ENCODE measurements around the gene UMODL1. TPM values are rescaled to one million over a fixed set of nuclear protein-coding genes. Genes with fewer than 3 reads are reported as not detected.

The UMODL1 gene
- total and polyA plus RNA-seq, 2 experiments from 2014 or later, result 0.15 to 0.47 TPM

DNA sequence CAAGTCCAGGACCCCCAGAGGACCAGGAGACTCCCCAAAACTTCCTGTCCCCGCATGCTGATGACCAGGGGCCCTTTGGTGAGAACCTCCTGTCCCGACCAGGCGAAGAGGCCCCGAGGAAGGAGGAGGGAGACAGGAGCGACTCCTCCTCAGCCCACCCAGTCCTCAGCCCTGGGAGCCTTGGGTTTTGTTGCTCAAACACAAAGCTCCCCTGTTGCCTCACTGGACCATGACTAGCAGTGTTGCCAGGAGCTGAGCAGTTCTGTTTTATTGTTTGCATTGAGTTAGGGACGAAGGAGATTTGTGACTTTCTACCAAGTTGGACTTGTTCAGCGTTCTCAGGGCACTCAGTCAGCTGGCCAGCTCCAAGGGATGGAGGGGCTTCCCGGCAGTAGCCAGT, 10.0 kb downstream of the UMODL1 start:
- peaks cover 3% of the 10 kb centered on the region for H3K4me1 ChIP-seq (ENCODE audit: insufficient read depth)

DNA sequence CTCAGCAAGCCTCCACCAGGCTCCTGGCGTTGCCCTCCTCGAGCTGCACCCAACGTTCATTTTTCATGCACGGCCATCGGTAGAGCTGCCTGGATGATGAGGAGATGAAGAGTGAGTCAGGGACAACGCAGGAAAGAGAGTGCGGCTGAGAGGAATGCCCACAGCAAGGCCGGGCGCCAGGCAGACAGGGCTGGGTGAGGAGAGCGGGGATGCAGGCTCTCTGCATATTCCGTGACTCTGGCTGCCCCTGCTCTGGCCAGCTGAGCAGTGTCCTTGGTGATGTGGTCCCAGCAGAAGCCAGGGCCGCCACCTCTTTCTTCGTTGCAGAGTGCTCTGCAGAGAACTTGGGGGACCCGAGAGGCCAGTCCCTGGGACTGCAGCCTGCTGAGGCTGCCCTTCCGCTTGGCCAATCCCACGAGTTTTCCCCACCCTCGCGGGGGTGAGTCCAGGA, 10.8 kb downstream of the UMODL1 start:
- no peaks in the 10 kb centered on the region for H3K9me3 ChIP-seq (ENCODE audit: low read depth)

More for the DNA sequence above, 10.0 kb downstream of the UMODL1 start:
- no peak overlapping the region for H3K4me2 ChIP-seq
- H3K79me2 ChIP-seq, result no peaks in the 10 kb centered on the region
- H4K20me1 ChIP-seq (ENCODE audit: insufficient read depth, poor library complexity, severe bottlenecking), result no peaks in the 10 kb centered on the region
- peak overlapping the region; percentile 67 for H3K27ac ChIP-seq
- TF ChIP-seq CTCF (IDR thresholded peaks at IDR 0.05; ENCODE audit: poor library complexity) (no peak), EZH2 (IDR thresholded peaks at IDR 0.05; ENCODE audit: borderline replicate concordance) (no peak), EZH2phosphoT487 (IDR thresholded peaks at IDR 0.05; ENCODE audit: low read depth, severe bottlenecking, unreplicated experiment) (no peak)
- whole genome bisulfite sequencing (ENCODE audit: low lambda C conversion rate, missing lambda C conversion rate), result 66% methylated on average over 8 of the region's 8 CpGs
- peak; percentile 51 for DNase-seq (ENCODE audit: low spot score)
- no peaks in the 10 kb centered on the region for H3K9me3 ChIP-seq (ENCODE audit: low read depth)
- H2AFZ ChIP-seq, result no peak overlapping the region
- H3K4me3 ChIP-seq, result no peak overlapping the region
- H3K27me3 ChIP-seq, result no peaks in the 10 kb centered on the region
- H3K9me2 ChIP-seq (replicated peaks; ENCODE audit: insufficient read depth), result no peaks in the 10 kb centered on the region
- no peaks in the 10 kb centered on the region for H3K36me3 ChIP-seq (replicated peaks; ENCODE audit: insufficient read depth, low read depth)

DNA sequence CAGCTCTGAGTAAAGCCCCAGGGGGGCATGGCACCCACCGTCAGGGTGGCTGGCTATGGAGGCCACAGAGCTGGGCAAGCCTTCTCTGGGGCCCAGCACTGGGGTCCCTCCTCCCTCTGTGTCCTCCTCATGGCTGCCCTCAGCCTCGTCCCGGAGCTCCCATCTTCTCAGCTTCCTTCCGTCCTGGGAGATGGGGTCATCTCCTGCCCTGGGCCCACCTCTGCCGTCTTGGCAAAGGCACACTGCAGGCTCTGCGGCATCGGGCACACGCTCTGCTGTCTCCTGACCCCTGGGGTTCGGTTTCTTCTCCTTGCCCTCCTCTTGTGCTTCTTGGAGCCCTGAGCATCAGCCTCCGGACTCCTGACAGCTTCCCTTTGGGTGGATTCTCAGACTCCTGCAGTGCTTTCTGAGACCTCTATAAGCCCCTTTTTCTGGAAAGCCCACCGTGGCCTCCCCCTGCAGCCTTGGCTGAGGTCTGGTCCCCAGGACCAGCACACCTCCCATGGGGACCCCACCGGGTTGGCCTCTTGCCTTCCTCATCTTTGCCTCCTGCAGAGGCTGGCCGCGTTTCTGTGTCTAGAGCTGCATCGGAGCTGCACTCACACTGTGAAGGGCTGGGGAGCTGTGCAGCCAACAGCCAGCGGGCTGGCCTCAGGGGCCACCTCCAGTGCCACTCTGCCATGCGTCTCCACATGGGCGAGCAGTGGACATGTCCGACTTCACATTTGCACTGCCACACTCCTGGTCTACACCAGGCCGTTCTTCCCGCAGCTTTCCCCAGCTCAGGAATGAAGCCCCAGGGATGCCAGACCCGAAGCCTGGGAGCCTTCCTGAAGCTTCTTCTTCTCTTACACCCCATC, 11.6 kb downstream of the UMODL1 start:
- TF ChIP-seq EZH2 (IDR thresholded peaks at IDR 0.05; ENCODE audit: borderline replicate concordance) (no peak), EZH2phosphoT487 (IDR thresholded peaks at IDR 0.05; ENCODE audit: low read depth, severe bottlenecking, unreplicated experiment) (no peak), CTCF (IDR thresholded peaks at IDR 0.05; ENCODE audit: poor library complexity) (no peak)

More for the DNA sequence above, 10.8 kb downstream of the UMODL1 start:
- 87% methylated on average over 18 of the region's 18 CpGs for WGBS (ENCODE audit: low lambda C conversion rate, missing lambda C conversion rate)
- Histone ChIP-seq H3K27ac (no peak overlapping the region), H3K36me3 (replicated peaks; ENCODE audit: insufficient read depth, low read depth) (no peaks in the 10 kb centered on the region), H3K9me2 (replicated peaks; ENCODE audit: insufficient read depth) (no peaks in the 10 kb centered on the region), H4K20me1 (ENCODE audit: insufficient read depth, poor library complexity, severe bottlenecking) (no peaks in the 10 kb centered on the region), H3K27me3 (no peaks in the 10 kb centered on the region), H3K4me2 (no peak overlapping the region), H3K4me3 (no peak overlapping the region), H3K79me2 (no peaks in the 10 kb centered on the region), H3K4me1 (ENCODE audit: insufficient read depth) (peaks cover 3% of the 10 kb centered on the region), H2AFZ (no peak overlapping the region)
- TF ChIP-seq CTCF (IDR thresholded peaks at IDR 0.05; ENCODE audit: poor library complexity) (no peak), EZH2 (IDR thresholded peaks at IDR 0.05; ENCODE audit: borderline replicate concordance) (no peak), EZH2phosphoT487 (IDR thresholded peaks at IDR 0.05; ENCODE audit: low read depth, severe bottlenecking, unreplicated experiment) (no peak)
- DNase-seq (ENCODE audit: low spot score), result no peak

More for the DNA sequence above, 11.6 kb downstream of the UMODL1 start:
- peaks cover 3% of the 10 kb centered on the region for H3K4me1 ChIP-seq (ENCODE audit: insufficient read depth)
- H4K20me1 ChIP-seq (ENCODE audit: insufficient read depth, poor library complexity, severe bottlenecking), result no peaks in the 10 kb centered on the region
- H3K4me3 ChIP-seq, result no peak overlapping the region
- 94% methylated on average over 22 of the region's 22 CpGs for WGBS (ENCODE audit: low lambda C conversion rate, missing lambda C conversion rate)
- no peaks in the 10 kb centered on the region for H3K9me2 ChIP-seq (replicated peaks; ENCODE audit: insufficient read depth)
- H3K4me2 ChIP-seq, result no peak overlapping the region
- no peak overlapping the region for H2AFZ ChIP-seq
- no peak for DNase-seq (ENCODE audit: low spot score)
- no peak overlapping the region for H3K27ac ChIP-seq
- H3K79me2 ChIP-seq, result no peaks in the 10 kb centered on the region
- H3K27me3 ChIP-seq, result no peaks in the 10 kb centered on the region
- H3K36me3 ChIP-seq (replicated peaks; ENCODE audit: insufficient read depth, low read depth), result no peaks in the 10 kb centered on the region
- H3K9me3 ChIP-seq (ENCODE audit: low read depth), result no peaks in the 10 kb centered on the region
